ELF-1 (cell line): Measurements from ENCODE around the gene AKR1C3.
"Not testable (repeated sequence)": the region's sequence is repeated elsewhere in the genome, so short reads cannot be mapped to it uniquely, and the experiment has no call there.

Experiments used
- DNase-seq: peaks from one replicate; pipeline ENCODE4 v3.0.0-alpha.2; 2016; ENCODE audit warnings: low read depth, low spot score

AKR1C3 gene

DNA sequence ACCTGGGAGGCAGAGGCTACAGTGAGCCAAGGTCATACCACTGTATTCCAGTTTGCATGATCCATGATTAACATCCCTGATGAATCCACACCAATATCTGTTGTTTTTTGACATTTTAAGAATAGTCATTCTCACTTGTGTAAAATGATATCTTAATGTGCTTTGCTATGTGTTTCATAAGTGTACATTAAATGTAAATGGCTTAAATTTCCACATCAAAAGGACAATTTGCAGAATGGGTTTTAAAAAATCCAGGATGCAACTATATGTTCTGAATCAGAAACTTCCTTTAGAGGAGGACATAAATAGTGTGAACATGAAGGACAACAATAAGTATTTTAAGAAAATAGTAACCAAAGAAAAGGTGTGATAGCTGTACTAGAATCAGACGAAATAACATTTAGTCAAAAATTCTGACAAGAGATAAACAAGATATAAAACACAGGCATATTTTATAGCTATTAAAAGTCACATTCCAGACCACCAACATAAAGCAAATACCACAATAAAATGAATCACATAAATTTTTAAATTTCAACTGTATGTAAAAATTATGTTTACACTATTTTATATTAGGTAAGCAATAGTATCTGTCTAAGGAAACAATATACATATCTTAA, 42.4 kb downstream of the AKR1C3 start:
- DNase-seq: no peak

DNA sequence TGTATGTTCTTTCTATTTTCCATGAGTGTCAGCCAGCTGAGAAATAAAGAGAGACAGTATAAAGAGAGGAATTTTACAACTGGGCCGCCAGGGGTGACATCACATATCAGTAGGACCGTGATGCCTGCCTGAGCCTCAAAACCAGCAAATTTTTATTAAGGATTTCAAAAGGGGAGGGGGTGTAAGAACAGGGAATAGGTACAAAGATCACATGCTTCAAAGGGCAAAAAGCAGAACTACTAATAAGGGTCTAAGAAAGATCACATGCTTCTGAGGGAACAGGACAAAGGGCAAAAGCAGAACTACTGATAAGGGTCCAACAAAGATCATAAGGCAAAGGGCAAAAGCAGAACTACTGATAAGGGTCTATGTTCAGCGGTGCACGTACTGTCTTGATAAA, 43.5 kb downstream of the AKR1C3 start:
- not testable (repeated sequence) for DNase-seq

DNA sequence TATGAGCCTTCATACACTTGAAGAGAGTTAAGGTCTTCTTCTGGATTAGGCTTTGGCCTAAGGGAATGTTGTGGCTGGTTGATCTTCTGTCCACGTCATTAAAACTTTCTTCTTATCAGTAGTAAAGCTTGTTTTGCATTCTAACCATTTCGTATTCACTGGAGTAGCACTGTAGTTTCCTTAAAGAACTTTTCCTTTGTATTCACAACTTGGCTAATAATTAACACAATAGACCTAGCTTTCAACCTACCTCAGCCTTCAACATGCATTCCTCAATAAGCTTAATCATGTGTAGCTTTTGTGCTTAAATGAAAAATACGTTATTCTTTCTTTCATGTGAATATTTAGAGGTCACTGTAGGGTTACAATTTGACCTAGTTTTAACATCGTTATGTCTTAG, 48.0 kb downstream of the AKR1C3 start:
- DNase-seq: no peak

- DNase-seq: no peak
Measured at GRCh38 chr10:5143137-5143536, 48.9 kb downstream of the AKR1C3 start.

DNA sequence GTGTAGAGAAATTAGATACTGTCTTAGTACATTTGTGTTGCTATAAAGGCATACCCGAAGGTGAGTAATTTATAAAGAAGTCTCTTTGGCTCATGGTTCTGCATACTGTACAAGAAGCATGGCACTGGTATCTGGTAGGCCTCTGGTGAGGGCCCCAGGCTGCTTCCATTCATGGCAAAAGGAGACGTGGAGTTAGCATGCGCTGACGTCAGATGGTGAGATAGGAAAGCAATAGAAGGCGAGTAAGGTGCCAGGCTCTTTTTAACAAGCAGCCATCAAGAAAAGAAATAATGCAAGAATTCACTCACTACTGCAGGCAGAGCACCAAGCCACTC, 52.7 kb downstream of the AKR1C3 start:
- no peak for DNase-seq

DNA sequence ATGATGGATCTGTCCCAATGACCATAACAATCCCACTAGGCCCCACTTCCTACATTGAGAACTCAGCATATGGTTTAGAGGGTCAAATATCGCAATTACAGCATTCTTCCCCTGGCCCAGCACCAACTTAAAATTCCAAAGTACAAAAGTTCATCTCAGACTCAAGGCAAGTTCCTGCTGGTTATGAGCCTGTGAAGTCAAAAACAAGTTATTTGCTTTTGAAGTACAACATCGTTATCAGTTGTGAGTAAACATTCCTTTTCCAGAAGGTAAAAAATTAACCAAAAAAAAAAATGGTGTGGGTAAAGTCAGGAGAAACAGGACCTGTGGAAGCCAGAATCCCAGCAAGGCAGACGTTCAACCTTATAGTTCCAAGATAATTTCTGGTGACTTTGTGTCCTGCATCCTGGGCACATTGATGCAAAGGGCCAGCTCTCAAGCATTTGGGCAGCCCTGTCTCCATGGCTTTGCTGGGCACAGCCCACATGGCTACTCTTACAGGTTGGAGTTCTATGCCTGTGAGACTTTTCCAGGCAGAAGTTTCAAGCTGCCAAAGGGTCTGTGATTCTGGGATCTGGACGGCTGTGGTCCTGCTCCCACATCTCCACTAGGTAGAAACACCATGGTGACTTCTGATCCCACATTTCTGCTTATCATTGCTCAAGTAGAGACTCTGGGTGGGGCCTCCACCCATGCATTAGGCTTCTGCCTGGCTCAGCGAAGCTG, 53.2 kb downstream of the AKR1C3 start:
- no peak for DNase-seq

- DNase-seq: no peak
Measured at GRCh38 chr10:5147981-5148677, 53.9 kb downstream of the AKR1C3 start.

DNA sequence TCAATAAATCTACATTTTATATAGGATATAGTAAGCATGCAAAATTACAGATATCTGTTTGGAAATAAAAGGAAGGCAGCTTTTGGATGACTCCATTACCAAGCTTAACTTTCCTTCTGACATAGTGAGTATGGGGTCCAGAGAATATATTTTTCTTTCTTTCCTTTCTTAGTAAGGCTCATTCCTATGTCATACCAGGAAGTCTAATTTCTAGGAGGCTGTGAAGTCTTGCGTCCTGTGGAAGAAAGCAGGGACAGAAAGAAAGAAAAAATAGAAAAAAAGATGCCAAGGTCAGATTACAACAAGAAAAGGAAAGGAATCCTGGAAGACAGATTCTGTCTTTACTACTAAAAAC, 54.4 kb downstream of the AKR1C3 start:
- DNase-seq: no peak

DNA sequence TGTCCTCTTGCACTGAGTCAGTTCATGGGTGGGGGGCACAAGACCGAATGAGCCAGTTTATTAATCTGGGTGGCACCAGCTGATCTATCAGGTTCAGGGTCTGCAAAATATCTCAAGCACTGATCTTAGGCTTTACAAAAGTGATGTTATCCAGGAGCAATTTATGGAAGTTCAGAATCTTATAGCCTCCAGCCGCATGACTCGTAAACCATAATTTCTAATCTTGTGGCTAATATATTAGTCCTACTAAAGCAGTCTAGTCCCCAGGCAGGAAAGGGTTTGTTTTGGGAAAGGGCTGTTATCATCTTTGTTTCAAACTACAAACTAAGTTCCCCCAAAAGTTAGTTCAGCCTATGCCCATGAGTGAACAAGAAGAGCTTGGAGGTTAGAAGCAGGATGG, 56.9 kb downstream of the AKR1C3 start:
- DNase-seq: no peak

- DNase-seq: no peak
Measured at GRCh38 chr10:5155951-5156350, 61.7 kb downstream of the AKR1C3 start.
